ENCODE results near the gene SF3B2.

The SF3B2 gene

GRCh38 chr11:66012946-66013761 lies 39.0 kb upstream of the SF3B2 start:
- H3K4me3 ChIP-seq (ENCODE audit: low read depth, low read length), result no peak overlapping the region
- no peak for TF ChIP-seq CTCF (conservative IDR thresholded peaks at IDR 0.05; ENCODE audit: low read depth, low read length)
- DNase-seq (ENCODE audit: low read depth), result no peak

GRCh38 chr11:66013762-66014100 lies 38.4 kb upstream of the SF3B2 start:
- no peak overlapping the region for H3K4me3 ChIP-seq (ENCODE audit: low read depth, low read length)
- TF ChIP-seq CTCF (conservative IDR thresholded peaks at IDR 0.05; ENCODE audit: low read depth, low read length), result no peak

GRCh38 chr11:66014804-66015453 lies 37.2 kb upstream of the SF3B2 start:
- DNase-seq (ENCODE audit: low read depth), result no peak
- no peak overlapping the region for H3K4me3 ChIP-seq (ENCODE audit: low read depth, low read length)
- TF ChIP-seq CTCF (conservative IDR thresholded peaks at IDR 0.05; ENCODE audit: low read depth, low read length), result no peak

More at GRCh38 chr11:66013762-66014100, 38.4 kb upstream of the SF3B2 start:
- DNase-seq (ENCODE audit: low read depth), result no peak

- no peak overlapping the region for H3K4me3 ChIP-seq (ENCODE audit: low read depth, low read length)
- no peak for TF ChIP-seq CTCF (conservative IDR thresholded peaks at IDR 0.05; ENCODE audit: low read depth, low read length)
Measured at GRCh38 chr11:66015454-66015881, 36.7 kb upstream of the SF3B2 start.

GRCh38 chr11:66015936-66016792 lies 36.0 kb upstream of the SF3B2 start:
- DNase-seq (ENCODE audit: low read depth), result no peak
- no peak overlapping the region for H3K4me3 ChIP-seq (ENCODE audit: low read depth, low read length)
- TF ChIP-seq CTCF (conservative IDR thresholded peaks at IDR 0.05; ENCODE audit: low read depth, low read length), result no peak

More at GRCh38 chr11:66015454-66015881, 36.7 kb upstream of the SF3B2 start:
- DNase-seq (ENCODE audit: low read depth), result no peak

- no peak for TF ChIP-seq CTCF (conservative IDR thresholded peaks at IDR 0.05; ENCODE audit: low read depth, low read length)
- no peak overlapping the region for H3K4me3 ChIP-seq (ENCODE audit: low read depth, low read length)
- DNase-seq (ENCODE audit: low read depth), result no peak
Measured at GRCh38 chr11:66016793-66017177, 35.4 kb upstream of the SF3B2 start.
